ENCODE results near the gene RBM39. TPM values are rescaled to one million over a fixed set of nuclear protein-coding genes. Genes with fewer than 3 reads are reported as not detected.
"Not testable (repeated sequence)": the region's sequence is repeated elsewhere in the genome, so short reads cannot be mapped to it uniquely, and the experiment has no call there.

The RBM39 gene
- 463 to 488 TPM (median 479 TPM) in 3 replicates for total RNA-seq

GRCh38 chr20:35741892-35742740 lies at the start of gene RBM39:
RBM39 (minus strand) TSS chr20:35742260; CDS start chr20:35740874, 1,386 bp downstream.
- no peaks in the 10 kb centered on the region for H3K9me3 Mint-ChIP-seq

DNA sequence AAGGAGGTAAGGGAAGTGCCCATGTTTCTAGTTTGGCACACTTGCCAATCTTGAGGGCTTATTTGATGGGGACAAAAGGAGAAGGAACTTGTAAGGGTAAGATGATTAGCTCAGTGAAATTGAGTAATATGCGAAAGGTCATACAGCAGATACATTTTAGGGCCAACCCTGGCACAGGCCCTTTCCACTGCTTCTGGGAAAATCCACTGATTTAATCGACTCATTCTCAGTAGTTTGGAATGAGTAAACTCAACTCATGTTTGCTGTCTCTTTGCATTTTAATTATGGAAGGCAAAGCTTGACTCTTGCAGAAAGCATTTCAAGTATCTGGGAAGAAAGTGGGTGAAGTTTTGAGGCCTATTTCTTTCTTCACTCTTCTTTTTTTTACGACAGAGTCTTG lies 49.8 kb upstream of the RBM39 start:
- peaks cover 3% of the 10 kb centered on the region for H3K9me3 Mint-ChIP-seq
- no peak overlapping the region for H3K27ac Mint-ChIP-seq
- H3K27me3 Mint-ChIP-seq (ENCODE audit: low read depth) = no peaks in the 10 kb centered on the region

More at GRCh38 chr20:35741892-35742740, at the start of gene RBM39:
- peak within 1 kb of the TSS; percentile 100 for H3K27ac Mint-ChIP-seq
- H3K4me1 Mint-ChIP-seq = peaks cover 38% of the 10 kb centered on the region
- TF ChIP-seq, protein P1, sequence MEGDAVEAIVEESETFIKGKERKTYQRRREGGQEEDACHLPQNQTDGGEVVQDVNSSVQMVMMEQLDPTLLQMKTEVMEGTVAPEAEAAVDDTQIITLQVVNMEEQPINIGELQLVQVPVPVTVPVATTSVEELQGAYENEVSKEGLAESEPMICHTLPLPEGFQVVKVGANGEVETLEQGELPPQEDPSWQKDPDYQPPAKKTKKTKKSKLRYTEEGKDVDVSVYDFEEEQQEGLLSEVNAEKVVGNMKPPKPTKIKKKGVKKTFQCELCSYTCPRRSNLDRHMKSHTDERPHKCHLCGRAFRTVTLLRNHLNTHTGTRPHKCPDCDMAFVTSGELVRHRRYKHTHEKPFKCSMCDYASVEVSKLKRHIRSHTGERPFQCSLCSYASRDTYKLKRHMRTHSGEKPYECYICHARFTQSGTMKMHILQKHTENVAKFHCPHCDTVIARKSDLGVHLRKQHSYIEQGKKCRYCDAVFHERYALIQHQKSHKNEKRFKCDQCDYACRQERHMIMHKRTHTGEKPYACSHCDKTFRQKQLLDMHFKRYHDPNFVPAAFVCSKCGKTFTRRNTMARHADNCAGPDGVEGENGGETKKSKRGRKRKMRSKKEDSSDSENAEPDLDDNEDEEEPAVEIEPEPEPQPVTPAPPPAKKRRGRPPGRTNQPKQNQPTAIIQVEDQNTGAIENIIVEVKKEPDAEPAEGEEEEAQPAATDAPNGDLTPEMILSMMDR (IDR thresholded peaks at IDR 0.05; ENCODE audit: unreplicated experiment) = no peak
- DNase-seq (ENCODE audit: low spot score in 2 of 2, unreplicated experiment in 2 of 2) = peak; percentile 98
- no peaks in the 10 kb centered on the region for H3K27me3 Mint-ChIP-seq (ENCODE audit: low read depth)
- peaks cover 23% of the 10 kb centered on the region for H3K36me3 Mint-ChIP-seq
- H3K4me3 Mint-ChIP-seq = peak within 1 kb of the TSS; percentile 100

GRCh38 chr20:35791097-35791496 lies 49.0 kb upstream of the RBM39 start:
- no peak overlapping the region for H3K27ac Mint-ChIP-seq
- TF ChIP-seq, protein P1 (IDR thresholded peaks at IDR 0.05; ENCODE audit: unreplicated experiment) = no peak
- H3K36me3 Mint-ChIP-seq = peaks cover 8% of the 10 kb centered on the region
- no peak overlapping the region for H3K4me3 Mint-ChIP-seq
- no peak for DNase-seq (ENCODE audit: low spot score in 2 of 2, unreplicated experiment in 2 of 2)
- peaks cover 3% of the 10 kb centered on the region for H3K9me3 Mint-ChIP-seq
- H3K27me3 Mint-ChIP-seq (ENCODE audit: low read depth) = no peaks in the 10 kb centered on the region
- no peaks in the 10 kb centered on the region for H3K4me1 Mint-ChIP-seq

More for the DNA sequence above, 49.8 kb upstream of the RBM39 start:
- no peak overlapping the region for H3K4me3 Mint-ChIP-seq
- H3K36me3 Mint-ChIP-seq = peaks cover 6% of the 10 kb centered on the region
- no peak for DNase-seq (ENCODE audit: low spot score in 2 of 2, unreplicated experiment in 2 of 2)
- TF ChIP-seq, protein P1 (IDR thresholded peaks at IDR 0.05; ENCODE audit: unreplicated experiment) = no peak
- no peaks in the 10 kb centered on the region for H3K4me1 Mint-ChIP-seq

GRCh38 chr20:35788796-35789195 lies 46.7 kb upstream of the RBM39 start:
- no peak overlapping the region for H3K27ac Mint-ChIP-seq
- no peaks in the 10 kb centered on the region for H3K9me3 Mint-ChIP-seq
- H3K4me3 Mint-ChIP-seq = no peak overlapping the region
- no peaks in the 10 kb centered on the region for H3K4me1 Mint-ChIP-seq
- TF ChIP-seq, protein P1 (IDR thresholded peaks at IDR 0.05; ENCODE audit: unreplicated experiment) = no peak
- no peaks in the 10 kb centered on the region for H3K27me3 Mint-ChIP-seq (ENCODE audit: low read depth)
- DNase-seq (ENCODE audit: low spot score in 2 of 2, unreplicated experiment in 2 of 2) = no peak
- H3K36me3 Mint-ChIP-seq = peaks cover 5% of the 10 kb centered on the region

- not testable (repeated sequence) for DNase-seq (ENCODE audit: low spot score in 2 of 2, unreplicated experiment in 2 of 2); H3K4me1 Mint-ChIP-seq; H3K9me3 Mint-ChIP-seq; H3K27ac Mint-ChIP-seq; H3K36me3 Mint-ChIP-seq; H3K4me3 Mint-ChIP-seq; H3K27me3 Mint-ChIP-seq (ENCODE audit: low read depth)
Measured at GRCh38 chr20:35785541-35785940, 43.5 kb upstream of the RBM39 start.

DNA sequence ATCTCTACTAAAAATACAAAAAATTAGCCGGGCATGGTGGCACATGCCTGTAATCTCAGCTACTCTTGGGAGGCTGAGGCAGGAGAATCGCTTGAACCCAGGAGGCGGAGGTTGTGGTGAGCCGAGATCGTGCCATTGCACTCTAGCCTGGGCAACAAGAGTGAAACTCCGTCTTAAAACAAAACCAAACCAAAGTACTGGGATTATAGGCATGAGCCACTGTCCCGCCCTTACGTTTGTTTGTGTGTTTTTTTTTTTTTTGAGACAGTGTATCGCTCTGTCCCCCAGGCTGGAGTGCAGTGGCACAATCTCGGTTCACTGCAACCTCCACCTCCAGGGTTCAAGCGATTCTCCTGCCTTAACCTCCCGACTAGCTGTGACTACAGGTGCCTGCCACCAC lies 41.8 kb upstream of the RBM39 start:
- H3K27ac Mint-ChIP-seq; H3K9me3 Mint-ChIP-seq; H3K4me1 Mint-ChIP-seq; H3K27me3 Mint-ChIP-seq (ENCODE audit: low read depth); H3K4me3 Mint-ChIP-seq; DNase-seq (ENCODE audit: low spot score in 2 of 2, unreplicated experiment in 2 of 2): not testable (repeated sequence)
- peaks cover 13% of the 10 kb centered on the region for H3K36me3 Mint-ChIP-seq

Data from mesothelial cell of epicardium (in vitro differentiated cells).